Measurements from ENCODE around the gene AXDND1.

The AXDND1 gene

DNA sequence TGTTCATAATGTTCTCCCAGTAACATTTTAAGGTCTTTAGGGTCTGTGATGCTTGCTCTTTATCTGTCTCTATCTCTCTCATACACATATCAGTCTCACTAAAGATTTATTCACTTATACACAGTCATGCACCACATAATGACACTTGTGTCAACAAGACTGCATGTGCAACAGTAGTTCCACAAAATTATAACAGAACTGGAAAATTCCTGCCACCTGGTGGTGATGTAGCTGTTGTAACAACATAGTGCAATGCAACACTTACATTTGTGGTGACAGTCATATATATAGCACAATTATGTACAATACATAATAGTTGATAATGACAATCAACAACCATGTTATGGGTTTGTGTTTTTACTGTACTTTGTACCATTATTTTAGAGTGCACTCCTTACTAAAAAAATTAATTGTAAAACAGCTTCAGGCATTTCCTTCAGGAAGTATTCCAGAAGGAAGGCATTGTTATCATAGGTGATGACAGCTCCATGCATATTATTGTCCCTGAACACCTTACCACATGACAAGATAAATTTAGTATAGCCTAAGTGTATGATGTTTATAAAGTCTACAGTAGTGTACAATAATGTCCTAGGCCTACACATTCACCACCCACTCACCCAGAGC, 234.0 kb downstream of the AXDND1 start:
- peak; percentile 18 for DNase-seq (ENCODE audit: low read depth, low spot score)
- H3K4me3 ChIP-seq (ENCODE audit: low read length): no peak overlapping the region

DNA sequence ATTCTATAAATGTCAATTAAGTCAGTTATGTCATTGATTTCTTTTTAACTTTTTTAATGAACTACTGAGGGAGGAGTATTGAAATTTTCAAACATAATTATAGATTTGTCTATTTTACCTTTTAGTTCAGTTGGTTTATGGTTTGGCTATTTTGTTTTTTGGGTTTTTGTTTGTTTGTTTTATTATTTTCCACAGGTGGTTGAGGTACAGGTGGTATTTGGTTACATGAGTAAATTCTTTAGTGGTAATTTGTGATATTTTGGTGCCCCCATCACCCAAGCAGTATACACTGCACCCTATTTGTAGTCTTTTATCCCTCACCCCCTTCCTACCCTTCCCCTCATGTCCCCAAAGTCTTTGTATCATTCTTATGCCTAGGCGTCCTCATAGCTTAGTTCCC, 235.3 kb downstream of the AXDND1 start:
- no peak overlapping the region for H3K4me3 ChIP-seq (ENCODE audit: low read length)
- DNase-seq (ENCODE audit: low read depth, low spot score): no peak
